Stimulated activated CD4-positive, alpha-beta T cell treated with anti-CD3 and anti-CD28 coated beads, Interleukin-1b, Interleukin-23, amount 100 ng/mL, for 48 hours (primary cell): ENCODE measurements around the gene UFSP1.
"Not testable (repeated sequence)": the region's sequence is repeated elsewhere in the genome, so short reads cannot be mapped to it uniquely, and the experiment has no call there.

Experiments used
- DNase-seq: peaks from one replicate; pipeline ENCODE4 v3.0.0-alpha.2; 2020

The UFSP1 gene

GRCh38 chr7:100854899-100855298 lies 34.6 kb downstream of the UFSP1 start:
- DNase-seq, result not testable (repeated sequence)

GRCh38 chr7:100854146-100854895 lies 35.2 kb downstream of the UFSP1 start:
- no peak for DNase-seq

GRCh38 chr7:100852048-100852872 lies 37.3 kb downstream of the UFSP1 start, which contains the start of gene SLC12A9:
SLC12A9 (plus strand) TSS chr7:100852713; CDS start chr7:100854198, 1,485 bp downstream.
- peak; percentile 85 for DNase-seq

DNA sequence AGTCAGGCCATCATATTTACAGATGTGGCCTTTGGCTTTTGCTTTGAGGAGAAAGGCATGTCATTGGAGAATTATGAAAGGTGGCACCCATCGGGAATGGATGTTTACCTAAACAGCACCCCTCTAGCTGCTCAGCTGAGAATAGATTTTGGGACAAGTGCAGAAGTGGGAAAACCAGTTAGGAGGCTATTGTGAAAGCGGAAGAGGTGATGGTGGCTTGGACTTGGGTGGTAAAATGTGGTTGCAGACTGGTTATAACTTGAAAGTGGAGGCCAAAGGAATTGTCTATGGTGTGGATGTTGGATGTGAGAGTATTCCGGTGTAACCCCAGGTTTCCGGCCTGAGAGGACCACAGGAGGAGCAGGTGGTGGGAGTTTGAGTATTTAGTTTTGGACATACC lies 42.2 kb downstream of the UFSP1 start:
- DNase-seq, result no peak

GRCh38 chr7:100840470-100841100 lies 48.9 kb downstream of the UFSP1 start:
- no peak for DNase-seq

DNA sequence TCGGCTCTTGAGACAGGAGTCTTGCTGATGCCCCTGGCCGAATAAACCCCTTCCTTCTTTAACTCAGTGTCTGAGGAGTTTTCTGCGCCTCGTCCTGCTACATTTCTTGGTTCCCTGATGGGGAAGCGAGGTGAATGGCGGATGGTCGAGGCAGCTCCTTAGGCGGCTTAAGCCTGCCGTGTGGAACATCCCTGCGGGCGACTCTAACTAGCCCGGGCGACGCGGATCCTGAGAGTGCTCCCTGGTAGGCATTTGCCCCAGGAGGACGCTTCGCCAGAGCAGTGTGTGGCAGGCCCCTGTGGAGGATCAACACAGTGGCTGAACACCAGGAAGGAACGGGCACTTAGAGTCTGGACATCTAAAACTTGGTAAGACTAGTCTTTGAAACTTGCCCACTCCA lies 50.2 kb downstream of the UFSP1 start:
- no peak for DNase-seq
